GM20431 (cell line): ENCODE results near the gene SKP2.
"Not testable (repeated sequence)": the region's sequence is repeated elsewhere in the genome, so short reads cannot be mapped to it uniquely, and the experiment has no call there.

Experiments
- in situ Hi-C: fragments of 300-500 bp; cut with MseI, MboI; formaldehyde crosslinking; loops from one replicate; pipeline ENCODE4 v1.15.0; 2020; ENCODE audit warnings: low sequenced_read_pairs; ENCODE audit not compliant: unreplicated experiment

SKP2 gene

GRCh38 chr5:36156121-36156601 is 4.2 kb downstream of the SKP2 start:
- in situ Hi-C loops = no loop called here

DNA sequence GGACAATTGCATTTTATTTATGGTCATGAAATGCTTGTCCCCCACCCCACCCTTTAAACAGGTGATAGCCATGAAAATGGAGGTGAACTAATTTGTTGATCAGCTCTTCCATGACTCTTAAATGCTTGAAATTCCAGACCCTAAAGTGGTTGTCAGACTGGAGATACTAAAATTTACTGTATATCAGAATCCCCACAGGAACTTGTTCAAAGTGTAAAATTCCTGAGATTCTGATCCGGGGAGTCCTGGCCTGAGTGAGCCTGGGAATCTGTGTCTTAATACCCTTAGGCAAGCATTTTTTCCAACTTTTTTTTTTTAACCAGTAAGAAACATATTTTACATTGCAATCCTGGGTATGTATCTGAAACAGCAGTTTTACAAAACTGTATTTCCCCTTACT is 4.7 kb downstream of the SKP2 start:
- in situ Hi-C loops = no loop called here

DNA sequence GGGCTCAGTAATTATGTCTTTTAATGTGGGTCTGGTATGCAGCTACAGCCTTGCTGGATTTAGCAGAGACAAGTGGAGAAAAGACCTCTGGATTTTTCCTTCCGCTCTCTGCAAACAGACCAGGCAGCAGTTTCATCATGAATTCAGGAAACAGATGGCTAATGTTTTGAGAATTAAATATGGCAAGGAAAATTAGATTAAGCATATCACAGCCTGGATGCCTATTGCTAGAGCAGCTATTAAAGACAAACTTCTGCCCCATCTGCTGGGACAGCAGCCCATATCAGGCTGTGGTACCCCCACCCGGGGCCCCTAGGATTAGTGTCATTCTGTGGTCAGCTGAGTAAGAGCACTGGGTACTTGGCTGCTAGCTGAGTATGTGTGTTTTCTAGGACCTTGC is 6.2 kb downstream of the SKP2 start:
- in situ Hi-C loops = no loop called here

- in situ Hi-C loops = no loop called here
Observed at GRCh38 chr5:36160617-36161016, 8.7 kb downstream of the SKP2 start.

DNA sequence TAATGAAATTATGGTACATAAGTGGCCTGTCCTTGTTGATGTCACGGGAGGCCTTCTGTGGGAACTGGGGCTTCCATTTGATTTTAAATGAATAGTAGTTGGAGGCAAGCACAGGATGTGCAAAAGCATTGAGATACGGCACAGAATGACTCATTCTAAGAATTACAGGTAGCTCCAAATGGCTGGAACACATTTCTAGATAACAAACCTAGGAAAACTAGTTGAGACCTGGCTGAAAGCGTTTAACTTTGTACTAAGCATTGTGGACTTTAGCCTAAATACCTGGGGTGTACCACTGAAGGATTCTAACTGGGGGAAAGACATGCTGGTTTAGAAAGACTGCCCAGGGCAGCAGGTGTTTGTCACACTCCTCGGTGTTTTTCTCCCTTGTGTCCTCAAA is 9.4 kb downstream of the SKP2 start:
- in situ Hi-C loops = no loop called here

GRCh38 chr5:36162810-36163486 is 11.0 kb downstream of the SKP2 start:
- in situ Hi-C loops = no loop called here

DNA sequence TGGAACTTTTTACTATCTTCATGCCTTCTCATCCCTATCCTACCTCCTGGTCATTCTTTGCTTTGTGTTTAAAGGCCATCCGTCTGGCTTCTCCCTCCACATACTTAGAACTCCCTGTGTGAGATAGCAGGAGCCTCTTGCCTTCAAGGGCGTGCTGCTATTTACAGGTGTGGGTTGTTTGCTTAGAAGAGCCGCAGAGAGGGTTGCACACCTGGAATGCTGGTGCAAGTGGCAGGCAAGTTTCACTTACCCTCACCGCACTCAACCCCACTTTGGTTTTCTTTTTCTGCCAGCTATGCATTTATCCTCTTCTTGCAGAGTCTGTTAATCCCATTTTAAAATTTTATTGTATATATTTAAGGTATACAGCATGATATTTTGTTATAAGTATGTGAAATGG is 12.6 kb downstream of the SKP2 start:
- in situ Hi-C loops = no loop called here

GRCh38 chr5:36168737-36169136 is 16.8 kb downstream of the SKP2 start:
- in situ Hi-C loops = no loop called here

GRCh38 chr5:36170832-36171424 is 19.0 kb downstream of the SKP2 start:
- in situ Hi-C loops = no loop called here

DNA sequence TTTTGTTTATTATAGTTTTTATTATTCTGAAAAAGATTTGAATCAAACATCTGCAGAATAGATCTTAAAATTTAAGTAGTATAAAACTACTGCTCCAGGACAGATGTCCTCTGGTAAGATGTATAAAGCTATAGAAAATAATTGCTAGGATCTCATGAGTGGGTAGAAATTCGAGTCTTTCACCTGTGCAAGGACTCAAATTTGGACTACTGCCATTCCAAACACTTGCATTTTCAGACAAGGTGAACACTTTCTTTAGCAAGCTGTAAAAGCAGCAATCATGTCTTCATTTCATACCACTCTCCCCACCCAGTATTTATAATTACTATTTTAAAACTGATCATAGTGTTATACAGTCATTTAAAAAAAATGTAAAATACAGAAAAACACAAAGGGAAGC is 20.7 kb downstream of the SKP2 start:
- in situ Hi-C loops = no loop called here

- in situ Hi-C loops = no loop called here
Observed at GRCh38 chr5:36173426-36173825, 21.5 kb downstream of the SKP2 start.

- in situ Hi-C loops = no loop called here
Observed at GRCh38 chr5:36174119-36174518, 22.2 kb downstream of the SKP2 start.

DNA sequence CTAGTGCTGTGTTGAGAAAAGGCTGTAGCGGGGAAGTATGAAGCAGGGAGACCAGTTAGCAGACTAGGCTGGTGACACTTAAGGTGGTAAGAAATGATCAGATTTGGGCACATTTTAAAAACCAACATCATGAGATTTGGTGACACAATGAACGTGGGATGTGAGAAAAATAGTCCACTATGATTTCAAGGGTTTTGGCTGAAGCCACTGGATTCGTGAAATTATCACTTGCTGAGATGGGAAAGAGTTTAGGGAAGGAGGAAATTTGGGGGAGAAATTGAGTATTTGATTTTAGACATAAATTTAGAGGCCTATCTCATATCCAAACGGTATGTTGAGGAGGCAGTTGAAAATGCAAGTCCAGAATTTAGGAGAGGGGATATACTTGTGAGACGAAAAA is 23.1 kb downstream of the SKP2 start:
- in situ Hi-C loops = no loop called here

DNA sequence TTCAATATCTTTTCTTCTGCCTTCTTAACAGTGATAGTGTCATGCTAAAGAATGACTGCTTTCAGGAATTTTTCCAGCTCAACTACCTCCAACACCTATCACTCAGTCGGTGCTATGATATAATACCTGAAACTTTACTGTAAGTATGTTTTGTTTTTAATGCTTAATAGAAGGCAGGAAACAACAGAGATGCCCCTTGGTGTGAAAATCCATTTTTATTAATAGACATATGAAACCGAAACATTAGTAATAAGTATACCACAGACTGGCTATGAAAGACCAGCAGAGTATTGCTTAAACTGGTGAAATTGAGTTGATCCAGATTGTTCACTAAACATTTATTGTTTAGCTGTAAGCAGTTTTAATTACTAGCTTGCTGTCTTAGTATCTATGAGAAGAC is 25.2 kb downstream of the SKP2 start:
- in situ Hi-C loops = no loop called here

GRCh38 chr5:36177715-36178523 is 26.0 kb downstream of the SKP2 start:
- in situ Hi-C loops = no loop called here

GRCh38 chr5:36178524-36178890 is 26.6 kb downstream of the SKP2 start:
- in situ Hi-C loops = no loop called here

- in situ Hi-C loops = no loop called here
Observed at GRCh38 chr5:36179950-36180349, 28.0 kb downstream of the SKP2 start.

GRCh38 chr5:36180556-36181350 is 28.8 kb downstream of the SKP2 start:
- in situ Hi-C loops = no loop called here

DNA sequence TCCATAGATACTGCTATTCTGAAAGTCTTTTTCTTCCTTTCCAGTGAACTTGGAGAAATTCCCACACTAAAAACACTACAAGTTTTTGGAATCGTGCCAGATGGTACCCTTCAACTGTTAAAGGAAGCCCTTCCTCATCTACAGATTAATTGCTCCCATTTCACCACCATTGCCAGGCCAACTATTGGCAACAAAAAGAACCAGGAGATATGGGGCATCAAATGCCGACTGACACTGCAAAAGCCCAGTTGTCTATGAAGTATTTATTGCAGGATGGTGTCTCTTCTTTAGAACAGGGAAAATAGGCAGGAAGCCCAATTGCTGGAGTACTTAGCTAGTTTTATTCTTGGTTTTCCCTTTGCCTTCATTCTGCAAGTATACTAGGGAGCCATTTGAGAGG is 29.9 kb downstream of the SKP2 start:
- in situ Hi-C loops = no loop called here

DNA sequence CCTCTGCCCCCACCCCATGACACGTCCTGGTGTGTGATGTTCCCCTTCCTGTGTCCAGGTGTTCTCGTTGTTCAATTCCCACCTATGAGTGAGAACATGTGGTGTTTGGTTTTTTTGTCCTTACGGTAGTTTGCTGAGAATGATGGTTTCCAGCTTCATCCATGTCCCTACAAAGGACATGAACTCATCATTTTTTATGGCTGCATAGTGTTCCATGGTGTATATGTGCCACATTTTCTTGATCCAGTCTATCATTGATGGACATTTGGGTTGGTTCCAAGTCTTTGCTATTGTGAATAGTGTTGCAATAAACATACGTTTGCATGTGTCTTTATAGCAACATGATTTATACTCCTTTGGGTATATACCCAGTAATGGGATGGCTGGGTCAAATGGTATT is 32.5 kb downstream of the SKP2 start:
- in situ Hi-C loops = not testable (repeated sequence)

DNA sequence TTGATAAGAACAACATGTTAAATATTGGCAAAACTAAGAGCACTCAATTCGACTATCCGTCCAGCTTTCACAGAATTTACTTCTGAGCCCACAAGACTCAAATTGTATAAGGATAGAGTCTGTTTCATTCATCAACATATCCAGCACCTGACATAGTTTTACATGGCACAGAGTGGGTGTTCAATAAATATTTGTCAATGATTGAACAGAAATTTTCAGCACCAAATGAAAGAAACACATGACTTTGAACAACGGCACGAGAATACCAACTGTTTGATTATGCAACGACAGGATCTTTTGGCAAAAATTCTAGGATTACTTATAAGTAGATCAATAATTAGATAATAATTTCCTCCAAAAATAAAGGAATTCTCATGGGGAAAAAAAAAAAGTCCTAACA is 41.8 kb downstream of the SKP2 start:
- in situ Hi-C loops = no loop called here
